BLaER1 treated with 17β-estradiol and CSF1 and Interleukin-3, amounts not matched to agents 10 nM and 100 nM (cell line): ENCODE measurements around the gene ADGRG3.
"Not testable (repeated sequence)": the region's sequence is repeated elsewhere in the genome, so short reads cannot be mapped to it uniquely, and the experiment has no call there.

Experiments used
- H3K27ac ChIP-seq, 11 experiments: shearing (Covaris generic); formaldehyde crosslinking; 2 replicates each; pipeline ENCODE4 v1.8.1; 2022
- H3K27me3 ChIP-seq, 11 experiments: shearing (Covaris generic); formaldehyde crosslinking; 2 replicates each; pipeline ENCODE4 v1.8.1; 2022
- H3K36me3 ChIP-seq, 11 experiments: shearing (Covaris generic); formaldehyde crosslinking; 2 replicates each; pipeline ENCODE4 v1.8.1; 2022
- H3K4me1 ChIP-seq, 10 experiments: shearing (Covaris generic); formaldehyde crosslinking; 2 replicates each; pipeline ENCODE4 v1.8.1; 2022
- H3K4me2 ChIP-seq, 11 experiments: shearing (Covaris generic); formaldehyde crosslinking; 2 replicates each; pipeline ENCODE4 v1.8.1; 2022
- H3K4me3 ChIP-seq, 10 experiments: shearing (Covaris generic); formaldehyde crosslinking; 2 replicates each; pipeline ENCODE4 v1.8.1; 2022
- H3K9ac ChIP-seq, 11 experiments: shearing (Covaris generic); formaldehyde crosslinking; 2 replicates each; pipeline ENCODE4 v1.8.1; 2022
- H3K9me3 ChIP-seq, 11 experiments: shearing (Covaris generic); formaldehyde crosslinking; replicated peaks in 1 of 11; 2 replicates each; pipeline ENCODE4 v1.8.1; 2022
- H4K20me1 ChIP-seq, 11 experiments: shearing (Covaris generic); formaldehyde crosslinking; 2 replicates each; pipeline ENCODE4 v1.8.1; 2022
- Cebpa-rat ChIP-seq, 11 experiments: shearing (Covaris generic); IDR thresholded peaks; 2 replicates each; pipeline ENCODE4 v1.8.1; 2022

The ADGRG3 gene

DNA sequence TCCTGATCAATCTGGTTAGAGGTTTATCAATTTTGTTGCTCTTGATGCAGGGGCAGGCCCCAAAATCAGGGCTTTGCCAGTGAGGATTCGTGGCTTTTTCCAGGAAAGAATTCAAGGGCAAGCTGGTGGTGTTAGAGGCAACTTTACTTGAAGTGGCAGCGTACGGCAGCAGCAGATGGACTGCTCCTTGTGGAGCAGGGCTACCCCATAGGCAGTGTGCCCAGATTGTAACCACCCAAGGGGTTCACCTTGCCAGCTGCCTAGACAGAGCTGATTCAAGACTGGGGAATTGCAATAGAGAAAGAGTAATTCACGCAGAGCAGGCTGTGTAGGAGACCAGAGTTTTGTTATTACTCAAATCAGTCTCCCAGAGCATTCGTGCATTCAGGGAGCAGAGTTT lies 43.2 kb downstream of the ADGRG3 start:
- Histone ChIP-seq H4K20me1 (no peaks in the 10 kb centered on the region), H3K27ac (no peak overlapping the region), H3K9me3 (no peaks in the 10 kb centered on the region), H3K9ac (no peak overlapping the region), H3K4me1 (peaks cover 0 to 21% (median 2%) of the 10 kb centered on the region in 10 experiments; a peak in 4 of 20 replicates), H3K36me3 (no peaks in the 10 kb centered on the region), H3K4me3 (no peak overlapping the region), H3K27me3 (no peaks in the 10 kb centered on the region), H3K4me2 (no peak overlapping the region)
- no peak for TF ChIP-seq Cebpa-rat (IDR thresholded peaks at IDR 0.05)

DNA sequence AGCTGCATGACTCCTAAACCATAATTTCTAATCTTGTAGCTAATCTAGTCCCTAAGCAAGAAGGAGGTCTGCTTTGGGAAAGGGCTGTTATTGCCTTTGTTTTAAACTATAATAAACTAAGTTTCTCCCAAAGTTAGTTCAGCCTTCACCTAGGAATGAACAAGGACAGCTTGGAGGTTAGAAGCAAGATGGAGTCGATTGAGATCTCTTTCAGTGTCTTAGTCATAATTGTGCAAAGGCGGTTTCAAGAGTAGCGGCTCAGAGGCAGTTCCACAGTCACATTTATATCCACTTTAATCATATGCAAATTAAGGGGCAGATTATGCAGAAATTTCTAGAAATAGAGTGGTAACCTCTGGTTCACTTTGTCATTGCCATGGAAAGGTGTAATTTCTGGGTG lies 43.9 kb downstream of the ADGRG3 start:
- H3K27ac ChIP-seq = no peak overlapping the region
- no peaks in the 10 kb centered on the region for H3K36me3 ChIP-seq
- H3K27me3 ChIP-seq = no peaks in the 10 kb centered on the region
- H3K4me2 ChIP-seq = no peak overlapping the region
- TF ChIP-seq Cebpa-rat (IDR thresholded peaks at IDR 0.05) = no peak
- H3K4me1 ChIP-seq = peaks cover 0 to 21% (median 2%) of the 10 kb centered on the region in 10 experiments; a peak in 4 of 20 replicates
- no peaks in the 10 kb centered on the region for H4K20me1 ChIP-seq
- no peaks in the 10 kb centered on the region for H3K9me3 ChIP-seq
- H3K9ac ChIP-seq = no peak overlapping the region
- H3K4me3 ChIP-seq = no peak overlapping the region

DNA sequence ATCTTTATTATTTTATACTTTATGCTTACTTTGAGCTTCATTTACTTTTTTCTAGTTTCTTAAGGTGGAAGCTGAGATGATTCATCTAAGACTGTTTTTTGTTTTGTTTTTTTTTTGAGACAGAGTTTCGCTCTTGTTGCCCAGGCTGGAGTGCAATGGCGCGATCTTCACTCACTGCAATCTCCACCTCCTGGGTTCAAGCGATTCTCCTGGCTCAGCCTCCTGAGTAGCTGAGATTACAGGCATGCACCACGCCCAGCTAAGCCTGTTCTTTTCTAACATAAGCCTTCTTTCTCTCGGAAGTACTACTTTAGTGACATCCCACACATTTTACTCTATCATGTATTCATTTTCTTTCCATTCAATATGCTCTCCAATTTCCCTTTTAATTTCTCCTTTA lies 44.5 kb downstream of the ADGRG3 start:
- not testable (repeated sequence) for H3K9ac ChIP-seq, H3K27me3 ChIP-seq, H3K4me3 ChIP-seq, H4K20me1 ChIP-seq, H3K9me3 ChIP-seq, H3K27ac ChIP-seq, H3K36me3 ChIP-seq, H3K4me2 ChIP-seq
- H3K4me1 ChIP-seq = peaks cover 0 to 21% (median 2%) of the 10 kb centered on the region in 10 experiments; a peak in 4 of 20 replicates

DNA sequence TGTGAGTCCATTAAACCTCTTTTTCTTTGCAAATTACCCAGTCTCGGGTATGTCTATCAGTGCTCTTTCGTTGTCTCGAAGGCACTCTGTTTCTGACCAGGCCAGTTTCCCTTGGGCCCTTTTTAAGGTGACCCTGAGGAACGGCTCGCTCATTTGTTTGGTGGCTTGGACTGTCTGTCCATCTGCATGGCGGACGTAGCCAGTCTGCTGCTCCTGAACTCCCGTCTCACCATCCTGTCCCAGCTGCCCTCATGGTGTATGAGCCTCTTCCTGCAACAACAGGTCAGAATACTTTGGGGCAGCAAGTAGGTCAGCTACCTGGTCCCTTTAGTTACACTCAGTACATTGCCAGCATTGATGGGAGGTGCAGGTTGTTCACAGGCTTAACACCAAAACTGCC lies 45.5 kb downstream of the ADGRG3 start:
- no peak for TF ChIP-seq Cebpa-rat (IDR thresholded peaks at IDR 0.05)
- H3K9me3 ChIP-seq = no peaks in the 10 kb centered on the region
- H3K9ac ChIP-seq = no peak overlapping the region
- no peak overlapping the region for H3K4me2 ChIP-seq
- H4K20me1 ChIP-seq = no peaks in the 10 kb centered on the region
- H3K27me3 ChIP-seq = no peaks in the 10 kb centered on the region
- peaks cover 0 to 15% (median 1%) of the 10 kb centered on the region in 10 experiments; a peak in 3 of 20 replicates for H3K4me1 ChIP-seq
- H3K36me3 ChIP-seq = no peaks in the 10 kb centered on the region
- no peak overlapping the region for H3K27ac ChIP-seq
- H3K4me3 ChIP-seq = no peak overlapping the region

DNA sequence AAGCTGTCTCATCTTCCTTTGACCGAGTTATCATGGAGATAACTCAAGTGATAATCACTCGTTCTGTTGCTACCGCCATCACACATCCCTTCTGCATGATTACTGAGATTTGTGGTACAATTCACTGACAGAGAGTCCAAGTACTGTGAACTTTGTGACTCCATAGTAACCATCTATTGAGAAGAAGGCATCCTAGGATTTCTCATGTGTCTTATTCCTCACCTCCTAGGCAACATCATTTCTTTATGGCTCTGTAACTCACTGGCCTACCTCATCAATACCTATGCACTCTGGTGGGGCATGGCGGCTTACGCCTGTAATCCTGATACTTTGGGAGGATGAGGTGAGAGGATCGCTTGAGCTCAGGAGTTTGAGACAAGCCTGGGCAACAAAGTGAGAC lies 45.9 kb downstream of the ADGRG3 start:
- H3K4me3 ChIP-seq = no peak overlapping the region

DNA sequence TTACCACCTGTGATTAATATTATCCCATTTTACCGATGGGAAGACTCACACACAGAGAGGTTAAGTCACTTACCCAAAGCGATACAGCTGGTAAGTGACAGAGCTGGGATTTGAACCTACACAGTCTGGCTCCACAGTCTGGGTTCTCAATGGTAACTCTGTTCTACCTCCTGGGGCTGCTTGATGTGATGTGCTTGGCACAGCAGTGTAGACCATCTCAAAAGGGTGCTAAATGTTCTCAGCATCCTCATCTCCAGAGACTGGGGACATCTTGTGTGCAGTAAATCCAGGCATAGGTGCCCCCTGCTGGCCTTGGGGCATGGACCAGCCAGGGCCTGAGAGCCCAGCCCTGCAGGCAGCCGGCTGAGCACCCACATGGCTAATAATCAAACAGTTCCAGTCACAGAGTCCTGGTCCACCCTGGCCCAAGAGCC lies 52.1 kb downstream of the ADGRG3 start:
- Histone ChIP-seq H3K9ac (peak overlapping the region in 1 of 11 experiments; percentile 41; a peak in 2 of 22 replicates), H3K27ac (0 out of 22 replicates have a peak overlapping the region, but pooled peaks of 2 of the 11 experiments have one; percentile 18), H3K4me2 (peak overlapping the region in 1 of 11 experiments; percentile 63; a peak in 2 of 22 replicates), H3K36me3 (no peaks in the 10 kb centered on the region), H3K4me3 (no peak overlapping the region), H4K20me1 (no peaks in the 10 kb centered on the region), H3K9me3 (no peaks in the 10 kb centered on the region), H3K4me1 (peaks cover 7 to 49% (median 26%) of the 10 kb centered on the region in 10 experiments), H3K27me3 (no peaks in the 10 kb centered on the region)
- no peak for TF ChIP-seq Cebpa-rat (IDR thresholded peaks at IDR 0.05)

More for the DNA sequence above, 45.9 kb downstream of the ADGRG3 start:
- Histone ChIP-seq H4K20me1 (no peaks in the 10 kb centered on the region), H3K9me3 (no peaks in the 10 kb centered on the region), H3K4me1 (peaks cover 0 to 15% (median 0%) of the 10 kb centered on the region in 10 experiments; a peak in 3 of 20 replicates), H3K27me3 (no peaks in the 10 kb centered on the region), H3K27ac (no peak overlapping the region), H3K9ac (no peak overlapping the region), H3K36me3 (no peaks in the 10 kb centered on the region), H3K4me2 (no peak overlapping the region)
- TF ChIP-seq Cebpa-rat (IDR thresholded peaks at IDR 0.05) = no peak

DNA sequence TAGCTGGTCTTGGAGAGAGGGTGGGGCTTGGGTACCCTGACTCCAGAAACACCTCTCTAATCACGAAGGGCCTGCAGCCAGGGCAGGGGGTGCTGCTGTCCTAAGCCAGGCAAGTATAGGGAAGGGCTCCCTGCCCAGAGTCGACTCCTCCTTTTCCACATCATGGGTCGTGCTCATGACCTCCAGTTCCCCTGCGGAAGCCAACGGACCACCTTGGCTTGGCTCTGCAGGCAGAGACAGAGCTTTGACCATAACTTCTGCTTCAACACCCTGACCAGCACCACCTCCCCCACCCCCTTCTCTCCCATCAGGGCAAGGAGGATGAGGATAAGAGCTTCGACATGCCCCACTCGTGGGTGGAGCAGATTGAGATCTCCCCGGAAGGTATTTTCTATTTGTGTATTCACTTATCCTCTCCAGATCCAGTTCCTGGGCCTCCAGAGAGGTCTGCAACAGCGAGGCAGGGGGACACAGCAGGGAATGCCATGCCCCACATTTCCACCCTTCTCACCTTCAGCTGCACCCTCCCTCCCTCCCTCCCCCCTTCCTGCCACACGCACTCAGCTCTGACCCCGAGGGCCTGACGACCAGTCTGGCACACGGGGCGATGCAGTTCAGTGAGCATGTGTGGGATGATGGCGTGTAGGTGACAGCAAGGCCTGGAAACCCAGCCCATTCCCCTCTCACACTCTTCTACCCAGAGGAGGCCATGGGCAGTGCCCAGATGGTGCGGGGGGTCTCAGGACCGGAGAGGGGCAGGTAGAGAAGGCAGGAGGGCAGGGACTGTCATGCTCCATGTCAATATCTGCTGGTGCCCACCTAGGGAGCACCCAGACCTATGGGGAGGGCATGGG lies 53.5 kb downstream of the ADGRG3 start:
- Histone ChIP-seq H3K36me3 (no peaks in the 10 kb centered on the region), H3K27ac (peak overlapping the region in 8 of 11 experiments; percentile 30 to 62 (median 53); a peak in 11 of 22 replicates), H3K4me3 (no peak overlapping the region), H4K20me1 (no peaks in the 10 kb centered on the region), H3K9me3 (no peaks in the 10 kb centered on the region), H3K27me3 (no peaks in the 10 kb centered on the region), H3K4me2 (peak overlapping the region; percentile 21 to 75 (median 62); a peak in 19 of 22 replicates), H3K9ac (peak overlapping the region in 4 of 11 experiments; percentile 4 to 39 (median 29); a peak in 4 of 22 replicates), H3K4me1 (peaks cover 20 to 63% (median 34%) of the 10 kb centered on the region in 10 experiments)
- TF ChIP-seq Cebpa-rat (IDR thresholded peaks at IDR 0.05) = no peak

DNA sequence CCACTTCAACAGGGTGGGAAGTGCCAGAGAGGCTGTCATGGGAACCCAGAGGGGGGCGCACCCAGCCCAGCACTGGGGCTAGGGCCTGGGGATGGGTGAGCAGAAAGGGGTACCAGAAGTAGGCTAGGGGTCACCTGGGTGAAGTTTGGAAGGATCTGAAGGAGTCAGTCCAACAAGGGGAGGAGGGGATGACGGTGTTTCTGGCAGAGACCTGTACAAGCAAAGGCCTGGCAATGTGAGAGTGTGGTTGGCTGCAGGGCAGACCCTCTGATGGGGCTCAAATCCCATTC lies 54.0 kb downstream of the ADGRG3 start:
- Histone ChIP-seq H3K27me3 (no peaks in the 10 kb centered on the region), H3K4me2 (peak overlapping the region in 9 of 11 experiments; percentile 22 to 75 (median 63); a peak in 17 of 22 replicates), H3K4me1 (peaks cover 20 to 64% (median 34%) of the 10 kb centered on the region in 10 experiments), H3K9me3 (no peaks in the 10 kb centered on the region), H3K4me3 (no peak overlapping the region), H4K20me1 (no peaks in the 10 kb centered on the region), H3K27ac (peak overlapping the region in 8 of 11 experiments; percentile 30 to 62 (median 53); a peak in 11 of 22 replicates), H3K36me3 (no peaks in the 10 kb centered on the region), H3K9ac (peak overlapping the region in 4 of 11 experiments; percentile 4 to 39 (median 26); a peak in 2 of 22 replicates)
- no peak for TF ChIP-seq Cebpa-rat (IDR thresholded peaks at IDR 0.05)

DNA sequence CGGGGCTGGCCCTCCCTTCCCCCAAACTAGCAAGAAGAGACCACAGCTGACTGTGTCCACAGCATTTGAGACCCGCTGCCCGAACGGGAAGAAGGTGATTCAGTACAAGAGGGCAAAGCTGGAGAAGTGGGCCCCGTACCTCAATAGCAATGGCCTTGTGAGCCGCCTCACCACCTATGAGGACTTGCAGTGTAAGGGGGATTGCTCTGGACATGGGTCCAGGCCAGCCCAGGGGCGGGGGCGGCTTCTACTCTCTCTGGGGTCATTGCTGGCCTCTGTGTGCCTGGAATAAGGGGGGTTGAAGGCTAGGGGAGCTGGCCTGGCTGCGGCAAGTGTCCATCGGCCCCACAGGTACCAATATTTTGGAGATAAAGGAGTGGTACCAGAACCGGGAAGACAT lies 54.5 kb downstream of the ADGRG3 start:
- Histone ChIP-seq H3K4me2 (peak overlapping the region in 5 of 11 experiments; percentile 62 to 75 (median 63); a peak in 4 of 22 replicates), H3K9ac (0 out of 22 replicates have a peak overlapping the region, but pooled peaks of 2 of the 11 experiments have one; percentile 3 to 16), H3K4me1 (peaks cover 20 to 64% (median 34%) of the 10 kb centered on the region in 10 experiments), H3K27ac (peak overlapping the region in 8 of 11 experiments; percentile 30 to 62 (median 53); a peak in 8 of 22 replicates), H3K27me3 (no peaks in the 10 kb centered on the region), H3K4me3 (no peak overlapping the region), H3K9me3 (no peaks in the 10 kb centered on the region), H4K20me1 (no peaks in the 10 kb centered on the region), H3K36me3 (no peaks in the 10 kb centered on the region)
- no peak for TF ChIP-seq Cebpa-rat (IDR thresholded peaks at IDR 0.05)
